Fibroblast of villous mesenchyme (primary cell): ENCODE results near the gene FREM3. TPM values are rescaled to one million over a fixed set of nuclear protein-coding genes. Genes with fewer than 3 reads are reported as not detected.

Source experiments
- DNase-seq: peaks from one replicate; pipeline ENCODE4 v3.0.0-alpha.2; 2010; ENCODE audit warnings: low read depth
- H3K4me3 ChIP-seq: 2 replicates; pipeline ENCODE4 v1.5.1; 2011; ENCODE audit warnings: low read depth, mild to moderate bottlenecking, low read length
- CTCF ChIP-seq: IDR thresholded peaks from 2 replicates; pipeline ENCODE4 v1.5.1; 2012; ENCODE audit warnings: low read depth, mild to moderate bottlenecking, low read length; ENCODE audit not compliant: insufficient read depth
- total RNA-seq: library from RNA; depleted of rRNA; stranded (reverse); fragments of >200 nt; gene quantifications from 2 replicates; pipeline ENCODE4 v1.2.3, GENCODE V29; 2012

The FREM3 gene
- total RNA-seq, 1 donor, result not detected

- no peak for DNase-seq
- no peak for TF ChIP-seq CTCF
- no peak overlapping the region for H3K4me3 ChIP-seq
Observed at GRCh38 chr4:143668930-143669552, 31.4 kb downstream of the FREM3 start.

- no peak for TF ChIP-seq CTCF
- H3K4me3 ChIP-seq, result no peak overlapping the region
Observed at GRCh38 chr4:143667461-143667860, 33.0 kb downstream of the FREM3 start.

GRCh38 chr4:143658336-143658735, 42.1 kb downstream of the FREM3 start:
- no peak for DNase-seq
- TF ChIP-seq CTCF, result no peak
- H3K4me3 ChIP-seq, result no peak overlapping the region

More at GRCh38 chr4:143667461-143667860, 33.0 kb downstream of the FREM3 start:
- DNase-seq, result no peak

GRCh38 chr4:143654571-143654970, 45.9 kb downstream of the FREM3 start:
- no peak for DNase-seq
- H3K4me3 ChIP-seq, result no peak overlapping the region
- TF ChIP-seq CTCF, result no peak

GRCh38 chr4:143653031-143653430, 47.4 kb downstream of the FREM3 start:
- no peak for TF ChIP-seq CTCF
- no peak overlapping the region for H3K4me3 ChIP-seq
- DNase-seq, result no peak

GRCh38 chr4:143643399-143643798, 57.1 kb downstream of the FREM3 start:
- no peak for TF ChIP-seq CTCF
- no peak for DNase-seq
- no peak overlapping the region for H3K4me3 ChIP-seq

- TF ChIP-seq CTCF, result no peak
- no peak overlapping the region for H3K4me3 ChIP-seq
- no peak for DNase-seq
Observed at GRCh38 chr4:143642611-143643010, 57.9 kb downstream of the FREM3 start.
